ENCODE measurements around the gene SNX6. TPM values are rescaled to one million over a fixed set of nuclear protein-coding genes. Genes with fewer than 3 reads are reported as not detected.
A peak's percentile ranks its signal among the peaks of the same experiment; 100 is the strongest.

The SNX6 gene
- total and polyA plus RNA-seq, 10 of the 15 experiments (the other 5 are each of a cell fraction or from before 2014, with no cell fraction given) = 34.4 to 107 (median 71.7) TPM

- H3K27me3 ChIP-seq (replicated peaks in 1 of 2; ENCODE audit: control insufficient read depth in 2 of 2, insufficient read depth in 2 of 2, low read length in 1 of 2) = no peaks in the 10 kb centered on the region
- TF ChIP-seq PAX8 (IDR thresholded peaks at IDR 0.05) (no peak), CBX3 (IDR thresholded peaks at IDR 0.05; ENCODE audit: borderline replicate concordance, low read depth) (no peak), FOXK2 (IDR thresholded peaks at IDR 0.05) (0 out of 2 replicates have a peak, but pooled peaks have one; percentile 10)
- ATAC-seq = no peak
- no TSS peak for BruUV-seq (replicated peaks)
- ChIA-PET RAD21 (ENCODE audit: unreplicated experiment) (no interaction called here), POLR2A (no interaction called here), CTCF (interaction anchor here (0.6 to 1.4 kb wide), 2 partner anchors 56 to 292 kb away, joined by 3 to 5 read pairs; no protein-coding TSS in a partner anchor), SMC1A (ENCODE audit: uncharacterized antibody, unreplicated experiment) (interaction anchor here (1.4 kb wide), 1 partner anchor 56 kb away, joined by 3 read pairs; no protein-coding TSS in a partner anchor)
- FAIRE-seq = no peak
- H3K4me3 ChIP-seq = no peak overlapping the region
- WGBS (ENCODE audit: insufficient coverage, insufficient replicate concordance, low lambda C conversion rate, missing lambda C conversion rate) = 52% methylated on average over 7 of the region's 7 CpGs
- no peak overlapping the region for H2AFZ ChIP-seq (ENCODE audit: control insufficient read depth, low read depth, low read length)
- intact Hi-C loops (cut with micrococcal nuclease; ENCODE audit: unreplicated experiment) (no loop called here), in situ Hi-C loops (cut with MboI) (no loop called here)
- H3K4me1 ChIP-seq (ENCODE audit: control insufficient read depth, insufficient read depth, low read length) = no peaks in the 10 kb centered on the region
- H3K4me2 ChIP-seq (ENCODE audit: control insufficient read depth, insufficient read depth) = no peak overlapping the region
- DNase-seq (ENCODE audit: low read depth, low spot score) = no peak
- no peaks in the 10 kb centered on the region for H3K79me2 ChIP-seq (ENCODE audit: control insufficient read depth, insufficient read depth, low read length)
- no peaks in the 10 kb centered on the region for H4K20me1 ChIP-seq (ENCODE audit: control insufficient read depth, insufficient read depth)
- no peak overlapping the region for H3K9ac ChIP-seq (ENCODE audit: control insufficient read depth, insufficient read depth, low read length)
- no peak overlapping the region for H3K27ac ChIP-seq (ENCODE audit: control insufficient read depth, insufficient read depth)
- no peaks in the 10 kb centered on the region for H3K36me3 ChIP-seq (ENCODE audit: control insufficient read depth in 2 of 2, insufficient read depth in 2 of 2, low read length in 1 of 2)
- H3K9me3 ChIP-seq (replicated peaks; ENCODE audit: control insufficient read depth, insufficient read depth, low read length) = no peaks in the 10 kb centered on the region
These were observed 37.1 kb upstream of the SNX6 start for GRCh38 chr14:34667007-34667406.

DNA sequence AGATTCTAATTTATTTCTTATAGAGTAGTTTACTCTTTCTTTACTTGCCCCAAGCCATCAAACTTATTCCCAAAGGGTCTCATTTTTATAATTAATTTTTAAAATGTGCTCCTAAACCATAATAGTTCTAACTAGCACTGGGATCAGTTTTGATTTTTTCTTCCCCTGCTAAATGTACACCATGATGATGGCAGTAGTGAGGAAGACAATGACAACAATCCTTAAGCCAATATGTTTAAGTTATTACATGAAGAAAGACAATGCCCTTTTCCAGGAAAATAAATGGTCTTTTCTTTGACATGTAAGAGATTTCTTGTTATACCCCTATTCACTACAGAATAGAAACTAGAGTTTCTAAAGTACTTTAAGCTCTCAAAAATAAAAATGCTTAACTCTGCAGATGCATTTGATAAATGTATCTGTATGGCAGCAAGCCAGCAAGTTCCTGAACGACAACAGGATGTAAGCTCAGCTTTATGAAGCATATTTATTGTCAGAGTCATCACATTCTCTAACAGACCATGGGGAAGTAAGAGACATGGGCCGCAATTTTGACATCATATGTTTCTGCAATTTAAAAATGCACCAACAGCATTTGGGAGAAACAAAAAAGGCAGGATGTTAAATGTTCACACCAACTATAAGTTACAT, 36.0 kb upstream of the SNX6 start:
- 50% methylated on average over 2 of the region's 2 CpGs for WGBS (ENCODE audit: insufficient coverage, insufficient replicate concordance, low lambda C conversion rate, missing lambda C conversion rate)
- in situ Hi-C loops (cut with MboI) = no loop called here
- POLR2A ChIA-PET = no interaction called here

More for the DNA sequence above, 36.0 kb upstream of the SNX6 start:
- no peak overlapping the region for H3K4me3 ChIP-seq
- ChIA-PET SMC1A (ENCODE audit: uncharacterized antibody, unreplicated experiment) (no interaction called here), RAD21 (ENCODE audit: unreplicated experiment) (no interaction called here), CTCF (interaction anchor here (1.4 kb wide), 1 partner anchor 57 kb away, joined by 5 read pairs; no protein-coding TSS in a partner anchor)
- DNase-seq (ENCODE audit: low read depth, low spot score) (no peak), ATAC-seq (no peak), FAIRE-seq (no peak)
- no peaks in the 10 kb centered on the region for H3K9me3 ChIP-seq (replicated peaks; ENCODE audit: control insufficient read depth, insufficient read depth, low read length)
- no peak overlapping the region for H3K27ac ChIP-seq (ENCODE audit: control insufficient read depth, insufficient read depth)
- H3K79me2 ChIP-seq (ENCODE audit: control insufficient read depth, insufficient read depth, low read length) = no peaks in the 10 kb centered on the region
- H3K27me3 ChIP-seq (replicated peaks in 1 of 2; ENCODE audit: control insufficient read depth in 2 of 2, insufficient read depth in 2 of 2, low read length in 1 of 2) = no peaks in the 10 kb centered on the region
- no TSS peak for BruUV-seq (replicated peaks)
- H3K9ac ChIP-seq (ENCODE audit: control insufficient read depth, insufficient read depth, low read length) = no peak overlapping the region
- no peak overlapping the region for H3K4me2 ChIP-seq (ENCODE audit: control insufficient read depth, insufficient read depth)
- no peaks in the 10 kb centered on the region for H3K36me3 ChIP-seq (ENCODE audit: control insufficient read depth in 2 of 2, insufficient read depth in 2 of 2, low read length in 1 of 2)
- H4K20me1 ChIP-seq (ENCODE audit: control insufficient read depth, insufficient read depth) = no peaks in the 10 kb centered on the region
- no peaks in the 10 kb centered on the region for H3K4me1 ChIP-seq (ENCODE audit: control insufficient read depth, insufficient read depth, low read length)
- H2AFZ ChIP-seq (ENCODE audit: control insufficient read depth, low read depth, low read length) = no peak overlapping the region
- intact Hi-C loops (cut with micrococcal nuclease; ENCODE audit: unreplicated experiment) = no loop called here
- TF ChIP-seq PML (IDR thresholded peaks at IDR 0.05; ENCODE audit: low read length) = no peak
- TF ChIP-seq SIN3A (IDR thresholded peaks at IDR 0.05; ENCODE audit: low read depth, low read length) = no peak
- TF ChIP-seq HDAC2 (IDR thresholded peaks at IDR 0.05) = no peak
- no peak for TF ChIP-seq EP300 (IDR thresholded peaks at IDR 0.05; ENCODE audit: borderline replicate concordance in 1 of 2, control insufficient read depth in 1 of 2, low read depth in 2 of 2, low read length in 2 of 2)
- no peak for TF ChIP-seq POLR2A (IDR thresholded peaks at IDR 0.05; ENCODE audit: low read depth, low read length)
- no peak for TF ChIP-seq HSF1 (IDR thresholded peaks at IDR 0.05; ENCODE audit: low read depth, low read length)
- TF ChIP-seq, protein P1, sequence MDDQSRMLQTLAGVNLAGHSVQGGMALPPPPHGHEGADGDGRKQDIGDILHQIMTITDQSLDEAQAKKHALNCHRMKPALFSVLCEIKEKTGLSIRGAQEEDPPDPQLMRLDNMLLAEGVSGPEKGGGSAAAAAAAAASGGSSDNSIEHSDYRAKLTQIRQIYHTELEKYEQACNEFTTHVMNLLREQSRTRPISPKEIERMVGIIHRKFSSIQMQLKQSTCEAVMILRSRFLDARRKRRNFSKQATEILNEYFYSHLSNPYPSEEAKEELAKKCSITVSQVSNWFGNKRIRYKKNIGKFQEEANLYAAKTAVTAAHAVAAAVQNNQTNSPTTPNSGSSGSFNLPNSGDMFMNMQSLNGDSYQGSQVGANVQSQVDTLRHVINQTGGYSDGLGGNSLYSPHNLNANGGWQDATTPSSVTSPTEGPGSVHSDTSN (IDR thresholded peaks at IDR 0.05; ENCODE audit: insufficient replicate concordance, low read depth, low read length) = no peak
- TF ChIP-seq, protein P2, sequence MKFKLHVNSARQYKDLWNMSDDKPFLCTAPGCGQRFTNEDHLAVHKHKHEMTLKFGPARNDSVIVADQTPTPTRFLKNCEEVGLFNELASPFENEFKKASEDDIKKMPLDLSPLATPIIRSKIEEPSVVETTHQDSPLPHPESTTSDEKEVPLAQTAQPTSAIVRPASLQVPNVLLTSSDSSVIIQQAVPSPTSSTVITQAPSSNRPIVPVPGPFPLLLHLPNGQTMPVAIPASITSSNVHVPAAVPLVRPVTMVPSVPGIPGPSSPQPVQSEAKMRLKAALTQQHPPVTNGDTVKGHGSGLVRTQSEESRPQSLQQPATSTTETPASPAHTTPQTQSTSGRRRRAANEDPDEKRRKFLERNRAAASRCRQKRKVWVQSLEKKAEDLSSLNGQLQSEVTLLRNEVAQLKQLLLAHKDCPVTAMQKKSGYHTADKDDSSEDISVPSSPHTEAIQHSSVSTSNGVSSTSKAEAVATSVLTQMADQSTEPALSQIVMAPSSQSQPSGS (IDR thresholded peaks at IDR 0.05; ENCODE audit: low read length) = no peak
- TF ChIP-seq POLR2AphosphoS5 (IDR thresholded peaks at IDR 0.05; ENCODE audit: low read length) = no peak
- TF ChIP-seq GABPA (IDR thresholded peaks at IDR 0.05; ENCODE audit: low read depth) = no peak
